Testis (tissue), 3 donors: ENCODE data around the gene REPS2. TPM values are rescaled to one million over a fixed set of nuclear protein-coding genes. Genes with fewer than 3 reads are reported as not detected.

ENCODE experiments used
- DNase-seq: peaks from one replicate; pipeline ENCODE4 v3.0.0-alpha.2; 2019
- H3K27ac ChIP-seq, 2 donors: fragments of 200-600 bp; sonication (generic); one replicate each; pipeline ENCODE4 v1.5.1; 2019
- H3K27me3 ChIP-seq: fragments of 200-600 bp; sonication (generic); one replicate; pipeline ENCODE4 v1.5.1; 2019
- H3K36me3 ChIP-seq: fragments of 200-600 bp; sonication (generic); one replicate; pipeline ENCODE4 v1.5.1; 2017; ENCODE audit warnings: low read depth; ENCODE audit errors: missing control alignments
- H3K4me1 ChIP-seq: fragments of 200-600 bp; sonication (generic); one replicate; pipeline ENCODE4 v1.5.1; 2019
- H3K4me3 ChIP-seq, 2 donors: fragments of 200-600 bp; sonication (generic); one replicate each; pipeline ENCODE4 v1.5.1; 2017 to 2019
- H3K9me3 ChIP-seq: fragments of 200-600 bp; sonication (generic); one replicate; pipeline ENCODE4 v1.5.1; 2017
- CTCF ChIP-seq, 3 experiments: fragments of 450-650 bp in 2 of 3; fragments of 200-600 bp in 1 of 3; sonication (generic) in 1 of 3; IDR thresholded peaks; one replicate each; pipeline ENCODE4 v1.5.1; 2016 to 2019; ENCODE audit warnings: antibody characterized with exemption in 3 of 3, mild to moderate bottlenecking in 2 of 3, moderate library complexity in 1 of 3
- POLR2A ChIP-seq: fragments of 450-650 bp; IDR thresholded peaks from one replicate; pipeline ENCODE4 v1.6.1; 2017; ENCODE audit warnings: antibody characterized with exemption, mild to moderate bottlenecking, moderate library complexity
- WGBS, 2 donors: methylation state at CpG; one replicate each; pipeline ENCODE4 v1.1.5; 2018; 5-methylcytosine and 5-hydroxymethylcytosine counted together
- intact Hi-C: fragments of 100-400 bp; cut with DNase I; formaldehyde crosslinking; loops from one replicate; pipeline ENCODE4 v1.15.1; 2023; ENCODE audit warnings: low total_unique reads
- polyA plus RNA-seq: library from polyadenylated mRNA; stranded (reverse); fragments of 350-450 nt; fragmentation: Illumina TruSeq; extraction: RNeasy Lipid Tissue Mini Kit (QIAGEN cat#74804); gene quantifications from one replicate; pipeline ENCODE4 v1.2.3, GENCODE V29; 2014; ENCODE audit warnings: low read depth, low replicate concordance; ENCODE audit not compliant: insufficient read depth
- total RNA-seq, 2 donors: library from RNA; depleted of rRNA; stranded (reverse); fragments of >200 nt; gene quantifications; one replicate each; pipeline ENCODE4 v1.2.3, GENCODE V29; 2016

The REPS2 gene
- total and polyA plus RNA-seq, 3 donors from 2014 or later = 6.7 to 19.6 (median 13.2) TPM

DNA sequence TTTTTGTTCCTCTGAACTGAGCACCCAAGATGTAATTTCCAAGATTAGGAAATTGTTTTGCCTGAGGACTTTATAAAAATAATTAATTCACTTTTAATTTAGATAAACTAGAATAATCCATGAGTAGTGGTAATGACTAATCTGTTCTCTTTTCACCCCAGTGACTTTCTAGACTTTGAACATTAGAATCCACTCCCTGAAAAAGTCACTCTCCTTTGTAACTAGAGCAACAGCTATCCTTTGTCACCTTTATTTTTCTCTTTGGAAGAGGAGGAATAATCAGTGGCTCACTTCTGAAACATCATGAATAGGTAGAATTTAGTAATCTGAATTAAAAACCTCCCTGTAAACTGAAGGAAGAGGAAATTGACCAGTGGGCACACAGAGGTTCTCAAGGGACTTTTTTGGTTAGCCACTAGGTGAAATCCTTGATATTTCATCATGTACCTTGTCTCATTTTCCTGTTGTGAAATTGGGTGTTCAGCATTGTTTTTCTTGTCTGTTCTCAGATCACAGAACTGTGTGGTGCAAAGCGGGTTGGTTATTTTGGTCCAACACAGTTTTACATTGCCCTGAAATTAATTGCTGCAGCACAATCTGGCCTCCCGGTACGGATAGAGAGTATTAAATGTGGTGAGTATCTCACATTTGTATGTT is 59.4 kb downstream of the REPS2 start:
- no peaks in the 10 kb centered on the region for H3K9me3 ChIP-seq
- H3K4me3 ChIP-seq = no peak overlapping the region
- H3K27ac ChIP-seq = no peak overlapping the region
- no peak for TF ChIP-seq POLR2A
- TF ChIP-seq CTCF (IDR thresholded peaks at IDR 0.05) = no peak
- no peaks in the 10 kb centered on the region for H3K27me3 ChIP-seq
- intact Hi-C loops = no loop called here
- H3K36me3 ChIP-seq = no peaks in the 10 kb centered on the region
- DNase-seq = no peak
- 64 to 68% methylated on average over 3 of the region's 3 CpGs for WGBS, 2 donors
- no peaks in the 10 kb centered on the region for H3K4me1 ChIP-seq

GRCh38 chrX:17007134-17007768 is 60.8 kb downstream of the REPS2 start:
- Histone ChIP-seq H3K27ac (no peak overlapping the region), H3K36me3 (no peaks in the 10 kb centered on the region), H3K4me3 (no peak overlapping the region), H3K27me3 (no peaks in the 10 kb centered on the region), H3K4me1 (no peaks in the 10 kb centered on the region), H3K9me3 (no peaks in the 10 kb centered on the region)
- no peak for DNase-seq
- intact Hi-C loops = no loop called here
- TF ChIP-seq CTCF (IDR thresholded peaks at IDR 0.05) (no peak), POLR2A (no peak)
- 82 to 85% methylated on average over 5 to 8 of the region's 8 CpGs for WGBS, 2 donors

DNA sequence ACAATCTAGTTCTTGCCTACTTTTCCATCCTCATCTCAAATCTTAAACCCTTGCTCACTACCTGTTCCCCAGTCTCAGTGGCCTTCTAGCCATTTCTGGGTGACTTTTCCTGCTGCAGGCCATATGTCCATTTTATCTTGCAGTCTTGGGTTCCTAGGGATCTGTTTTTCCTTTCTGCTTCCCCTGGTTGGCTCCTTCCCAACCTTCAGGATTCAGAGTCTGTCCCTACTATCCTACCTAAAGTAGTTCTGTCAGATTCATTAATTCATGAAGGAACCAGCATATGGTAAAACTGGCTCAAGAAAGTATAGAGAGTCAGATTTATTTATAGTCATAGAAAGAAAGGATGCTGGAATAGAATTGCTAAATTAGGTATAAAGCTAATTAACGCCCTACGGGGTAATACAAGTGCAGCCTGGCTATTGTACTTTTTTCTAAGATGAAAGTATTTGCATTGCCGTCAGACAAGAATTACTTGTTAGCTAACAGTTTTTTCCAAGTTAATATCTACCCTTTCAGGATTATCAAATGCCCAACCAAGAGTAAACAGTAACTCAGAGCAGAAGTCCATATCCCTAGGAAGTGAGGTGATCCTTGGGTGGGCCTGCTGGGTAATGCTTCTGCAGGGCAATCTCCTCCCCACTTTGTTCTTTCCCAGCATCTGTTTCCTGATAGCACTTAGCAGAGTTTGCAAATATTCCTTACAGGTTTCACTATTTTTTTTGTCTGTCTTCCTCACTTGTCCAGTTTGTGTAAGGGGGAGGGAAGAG is 63.6 kb downstream of the REPS2 start:
- WGBS, 2 donors = 84 to 93% methylated on average over 3 of the region's 3 CpGs
- Histone ChIP-seq H3K4me3 (no peak overlapping the region), H3K4me1 (no peaks in the 10 kb centered on the region), H3K36me3 (no peaks in the 10 kb centered on the region), H3K27ac (no peak overlapping the region), H3K9me3 (no peaks in the 10 kb centered on the region), H3K27me3 (no peaks in the 10 kb centered on the region)
- intact Hi-C loops = no loop called here
- DNase-seq = no peak
- no peak for TF ChIP-seq CTCF (IDR thresholded peaks at IDR 0.05)
- TF ChIP-seq POLR2A = no peak

DNA sequence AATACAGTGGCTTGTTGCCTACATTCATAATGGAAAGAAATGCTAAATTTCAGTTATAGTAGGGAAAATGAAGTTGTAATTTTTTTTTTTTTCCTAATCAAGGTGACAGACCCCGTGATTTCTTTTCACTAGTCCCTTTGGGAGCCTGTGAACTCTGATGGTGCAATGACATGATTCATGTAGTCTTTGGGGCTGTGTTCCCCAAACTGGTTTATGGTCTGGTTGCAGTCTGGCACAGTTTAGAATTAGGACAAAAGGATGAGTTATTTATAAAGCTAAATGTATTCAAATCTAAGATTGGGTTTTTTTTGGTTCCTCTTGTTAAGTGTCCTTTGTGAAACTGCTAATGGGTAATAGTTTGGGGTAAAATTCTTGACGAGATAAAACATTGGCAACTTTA is 66.0 kb downstream of the REPS2 start:
- DNase-seq = no peak
- TF ChIP-seq POLR2A = no peak
- no peak for TF ChIP-seq CTCF (IDR thresholded peaks at IDR 0.05)
- H3K27ac ChIP-seq = no peak overlapping the region

More for the DNA sequence above, 66.0 kb downstream of the REPS2 start:
- H3K36me3 ChIP-seq = no peaks in the 10 kb centered on the region
- H3K9me3 ChIP-seq = no peaks in the 10 kb centered on the region
- H3K27me3 ChIP-seq = no peaks in the 10 kb centered on the region
- H3K4me1 ChIP-seq = no peaks in the 10 kb centered on the region
- H3K4me3 ChIP-seq = no peak overlapping the region
- 69 to 73% methylated on average over 2 of the region's 2 CpGs for WGBS, 2 donors
- intact Hi-C loops = no loop called here
